WTC11 (cell line): ENCODE results near the gene PDXP. TPM values are rescaled to one million over a fixed set of nuclear protein-coding genes. Genes with fewer than 3 reads are reported as not detected.

Experiments used
- ATAC-seq: fragments of 200-7000 bp; cut with Tn5 transposase; 2 replicates; pipeline ENCODE4 v1.10.0; 2021; ENCODE audit warnings: mild to moderate bottlenecking, moderate library complexity
- CTCF ChIA-PET: fragments of 300-600 bp; sonication (Branson Sonifier 250); formaldehyde crosslinking; loops from one replicate; lab custom pipeline; 2021; ENCODE audit warnings: antibody characterized with exemption; lab: Charles Lee
- POLR2A ChIA-PET: fragments of 350-600 bp; sonication (Branson Sonifier 250); formaldehyde crosslinking; loops from one replicate; lab custom pipeline; 2021; ENCODE audit warnings: antibody characterized with exemption; lab: Charles Lee
- DNase-seq: peaks from one replicate; pipeline ENCODE4 v3.0.0; 2021; ENCODE audit warnings: low spot score
- H3K27ac Mint-ChIP-seq: 2 replicates; pipeline ENCODE4 v1.8.0; 2021; ENCODE audit warnings: mixed read lengths
- H3K27me3 Mint-ChIP-seq: 2 replicates; pipeline ENCODE4 v1.8.0; 2021; ENCODE audit warnings: low read depth, mild to moderate bottlenecking, moderate library complexity, mixed read lengths
- H3K36me3 Mint-ChIP-seq: 2 replicates; pipeline ENCODE4 v1.8.0; 2021; ENCODE audit warnings: mixed read lengths
- H3K4me1 Mint-ChIP-seq: 2 replicates; pipeline ENCODE4 v1.8.0; 2022; ENCODE audit warnings: mixed read lengths
- H3K4me3 Mint-ChIP-seq: 2 replicates; pipeline ENCODE4 v1.8.0; 2021; ENCODE audit warnings: mild to moderate bottlenecking, moderate library complexity, mixed read lengths
- H3K9me3 Mint-ChIP-seq: 2 replicates; pipeline ENCODE4 v1.8.0; 2021; ENCODE audit warnings: mixed read lengths
- FOXP1 ChIP-seq: sonication (generic); formaldehyde crosslinking; IDR thresholded peaks from 2 replicates; pipeline ENCODE4 v1.8.0; 2022; ENCODE audit warnings: missing genetic modification reagents, mild to moderate bottlenecking, moderate library complexity, borderline replicate concordance
- NR3C1 ChIP-seq: sonication (generic); formaldehyde crosslinking; conservative IDR thresholded peaks from 2 replicates; pipeline ENCODE4 v1.8.1; 2023; ENCODE audit warnings: low read depth, mild to moderate bottlenecking, missing genetic modification reagents
- PRRX2 ChIP-seq: fragments of 250-450 bp; sonication (Bioruptor Pico); IDR thresholded peaks from 2 replicates; pipeline ENCODE4 v1.8.0; 2021; ENCODE audit warnings: mild to moderate bottlenecking
- SMAD4 ChIP-seq: sonication (generic); formaldehyde crosslinking; IDR thresholded peaks from 2 replicates; pipeline ENCODE4 v1.8.0; 2022; ENCODE audit warnings: mild to moderate bottlenecking, missing genetic modification reagents
- ZNF219 ChIP-seq: sonication (generic); formaldehyde crosslinking; IDR thresholded peaks from 2 replicates; pipeline ENCODE4 v1.8.0; 2023; ENCODE audit warnings: missing genetic modification reagents, mild to moderate bottlenecking, borderline replicate concordance
- ZNF396 ChIP-seq: fragments of 250-450 bp; sonication (Bioruptor Pico); IDR thresholded peaks from 2 replicates; pipeline ENCODE4 v1.8.0; 2021; ENCODE audit warnings: mild to moderate bottlenecking, moderate library complexity, borderline replicate concordance
- total RNA-seq: library from RNA; stranded (reverse); gene quantifications from 3 replicates; pipeline ENCODE4 v1.2.3, GENCODE V29; 2021
- TF ChIP-seq, protein P1 (sequence below): sonication (generic); formaldehyde crosslinking; IDR thresholded peaks from 2 replicates; pipeline ENCODE4 v1.8.1; 2023; ENCODE audit warnings: mild to moderate bottlenecking, missing genetic modification reagents, moderate library complexity
- TF ChIP-seq, protein P2 (sequence below): fragments of 250-450 bp; sonication (Bioruptor Pico); IDR thresholded peaks from 2 replicates; pipeline ENCODE4 v1.9.0; 2021; ENCODE audit warnings: mild to moderate bottlenecking, borderline replicate concordance
- TF ChIP-seq, protein P3 (sequence below): sonication (generic); formaldehyde crosslinking; IDR thresholded peaks from 2 replicates; pipeline ENCODE4 v1.8.0; 2022; ENCODE audit warnings: mild to moderate bottlenecking, missing genetic modification reagents
- TF ChIP-seq, protein P4 (sequence below): sonication (generic); formaldehyde crosslinking; IDR thresholded peaks from 2 replicates; pipeline ENCODE4 v1.8.1; 2022; ENCODE audit warnings: missing genetic modification reagents, borderline replicate concordance
- TF ChIP-seq, protein P5 (sequence below): fragments of 250-450 bp; sonication (Bioruptor Pico); IDR thresholded peaks from 2 replicates; pipeline ENCODE4 v1.9.0; 2021; ENCODE audit warnings: moderate library complexity, mild to moderate bottlenecking, inconsistent platforms, borderline replicate concordance
- TF ChIP-seq, protein P6 (sequence below): fragments of 250-450 bp; sonication (Bioruptor Pico); conservative IDR thresholded peaks from 2 replicates; pipeline ENCODE4 v1.9.0; 2021; ENCODE audit warnings: mild to moderate bottlenecking

Gene PDXP
- total RNA-seq, 1 experiment from 2014 or later: 36.1 TPM

DNA sequence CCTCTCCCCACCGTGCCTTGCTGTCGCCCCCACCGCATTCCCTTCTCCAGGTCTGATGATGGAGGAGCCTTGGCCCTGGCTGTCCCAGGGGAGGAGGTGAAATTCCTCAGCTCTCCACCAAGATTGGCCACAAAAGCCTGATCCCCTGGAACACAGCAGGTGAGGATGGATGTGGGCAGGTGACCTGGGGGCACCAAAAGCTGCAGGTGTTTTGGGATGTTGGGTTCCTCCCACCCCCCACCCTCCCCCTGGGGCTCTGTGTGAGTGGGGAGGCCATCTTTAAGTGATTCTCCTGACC is 39.0 kb downstream of the PDXP start (continued):
- TF ChIP-seq, protein P1, sequence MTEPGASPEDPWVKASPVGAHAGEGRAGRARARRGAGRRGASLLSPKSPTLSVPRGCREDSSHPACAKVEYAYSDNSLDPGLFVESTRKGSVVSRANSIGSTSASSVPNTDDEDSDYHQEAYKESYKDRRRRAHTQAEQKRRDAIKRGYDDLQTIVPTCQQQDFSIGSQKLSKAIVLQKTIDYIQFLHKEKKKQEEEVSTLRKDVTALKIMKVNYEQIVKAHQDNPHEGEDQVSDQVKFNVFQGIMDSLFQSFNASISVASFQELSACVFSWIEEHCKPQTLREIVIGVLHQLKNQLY (CRISPR knock-in tag): no peak
- TF ChIP-seq FOXP1 (CRISPR knock-in tag): 0 out of 2 replicates have a peak, but pooled peaks have one; percentile 34
- TF ChIP-seq, protein P2, sequence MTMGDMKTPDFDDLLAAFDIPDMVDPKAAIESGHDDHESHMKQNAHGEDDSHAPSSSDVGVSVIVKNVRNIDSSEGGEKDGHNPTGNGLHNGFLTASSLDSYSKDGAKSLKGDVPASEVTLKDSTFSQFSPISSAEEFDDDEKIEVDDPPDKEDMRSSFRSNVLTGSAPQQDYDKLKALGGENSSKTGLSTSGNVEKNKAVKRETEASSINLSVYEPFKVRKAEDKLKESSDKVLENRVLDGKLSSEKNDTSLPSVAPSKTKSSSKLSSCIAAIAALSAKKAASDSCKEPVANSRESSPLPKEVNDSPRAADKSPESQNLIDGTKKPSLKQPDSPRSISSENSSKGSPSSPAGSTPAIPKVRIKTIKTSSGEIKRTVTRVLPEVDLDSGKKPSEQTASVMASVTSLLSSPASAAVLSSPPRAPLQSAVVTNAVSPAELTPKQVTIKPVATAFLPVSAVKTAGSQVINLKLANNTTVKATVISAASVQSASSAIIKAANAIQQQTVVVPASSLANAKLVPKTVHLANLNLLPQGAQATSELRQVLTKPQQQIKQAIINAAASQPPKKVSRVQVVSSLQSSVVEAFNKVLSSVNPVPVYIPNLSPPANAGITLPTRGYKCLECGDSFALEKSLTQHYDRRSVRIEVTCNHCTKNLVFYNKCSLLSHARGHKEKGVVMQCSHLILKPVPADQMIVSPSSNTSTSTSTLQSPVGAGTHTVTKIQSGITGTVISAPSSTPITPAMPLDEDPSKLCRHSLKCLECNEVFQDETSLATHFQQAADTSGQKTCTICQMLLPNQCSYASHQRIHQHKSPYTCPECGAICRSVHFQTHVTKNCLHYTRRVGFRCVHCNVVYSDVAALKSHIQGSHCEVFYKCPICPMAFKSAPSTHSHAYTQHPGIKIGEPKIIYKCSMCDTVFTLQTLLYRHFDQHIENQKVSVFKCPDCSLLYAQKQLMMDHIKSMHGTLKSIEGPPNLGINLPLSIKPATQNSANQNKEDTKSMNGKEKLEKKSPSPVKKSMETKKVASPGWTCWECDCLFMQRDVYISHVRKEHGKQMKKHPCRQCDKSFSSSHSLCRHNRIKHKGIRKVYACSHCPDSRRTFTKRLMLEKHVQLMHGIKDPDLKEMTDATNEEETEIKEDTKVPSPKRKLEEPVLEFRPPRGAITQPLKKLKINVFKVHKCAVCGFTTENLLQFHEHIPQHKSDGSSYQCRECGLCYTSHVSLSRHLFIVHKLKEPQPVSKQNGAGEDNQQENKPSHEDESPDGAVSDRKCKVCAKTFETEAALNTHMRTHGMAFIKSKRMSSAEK (CRISPR knock-in tag): no peak
- TF ChIP-seq NR3C1: no peak
- TF ChIP-seq, protein P3, sequence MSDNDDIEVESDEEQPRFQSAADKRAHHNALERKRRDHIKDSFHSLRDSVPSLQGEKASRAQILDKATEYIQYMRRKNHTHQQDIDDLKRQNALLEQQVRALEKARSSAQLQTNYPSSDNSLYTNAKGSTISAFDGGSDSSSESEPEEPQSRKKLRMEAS: no peak
- no peak for TF ChIP-seq PRRX2

DNA sequence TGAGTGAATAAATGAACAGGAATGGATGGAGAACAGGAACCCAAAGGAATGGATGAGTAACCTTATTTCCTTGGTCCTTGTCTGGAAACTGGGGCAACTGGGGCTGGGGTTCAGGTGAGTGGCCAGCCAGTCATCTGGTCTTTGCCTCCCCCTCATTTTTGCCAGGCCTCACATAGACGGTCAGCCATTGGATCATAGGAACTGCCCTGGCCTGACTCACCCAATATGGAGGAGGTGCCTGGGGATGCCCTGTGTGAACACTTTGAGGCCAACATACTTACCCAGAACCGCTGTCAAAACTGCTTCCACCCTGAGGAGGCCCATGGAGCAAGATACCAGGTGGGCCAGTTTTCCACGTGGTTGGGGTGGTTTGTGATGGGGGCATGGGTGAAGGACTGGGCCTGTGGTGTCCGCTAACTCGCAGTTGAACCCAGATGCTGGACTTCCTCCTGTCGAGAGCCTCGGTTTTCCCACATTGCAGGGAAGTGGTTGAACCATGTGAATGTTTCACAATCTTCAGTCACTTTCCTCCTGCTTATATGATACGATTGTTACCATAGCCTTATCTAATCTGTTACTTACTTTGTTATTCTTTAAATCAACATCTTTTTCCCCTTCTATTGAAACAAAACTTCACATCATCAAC is 42.7 kb downstream of the PDXP start:
- H3K9me3 Mint-ChIP-seq: no peaks in the 10 kb centered on the region

More for the DNA sequence above, 42.7 kb downstream of the PDXP start:
- peaks cover 56% of the 10 kb centered on the region for H3K36me3 Mint-ChIP-seq
- peaks cover 5% of the 10 kb centered on the region for H3K4me1 Mint-ChIP-seq
- POLR2A ChIA-PET: no interaction called here
- no peak overlapping the region for H3K27ac Mint-ChIP-seq
- no peak for DNase-seq
- ATAC-seq: no peak
- no peak for TF ChIP-seq ZNF219 (CRISPR knock-in tag)
- TF ChIP-seq, protein P3: no peak
- TF ChIP-seq, protein P4, sequence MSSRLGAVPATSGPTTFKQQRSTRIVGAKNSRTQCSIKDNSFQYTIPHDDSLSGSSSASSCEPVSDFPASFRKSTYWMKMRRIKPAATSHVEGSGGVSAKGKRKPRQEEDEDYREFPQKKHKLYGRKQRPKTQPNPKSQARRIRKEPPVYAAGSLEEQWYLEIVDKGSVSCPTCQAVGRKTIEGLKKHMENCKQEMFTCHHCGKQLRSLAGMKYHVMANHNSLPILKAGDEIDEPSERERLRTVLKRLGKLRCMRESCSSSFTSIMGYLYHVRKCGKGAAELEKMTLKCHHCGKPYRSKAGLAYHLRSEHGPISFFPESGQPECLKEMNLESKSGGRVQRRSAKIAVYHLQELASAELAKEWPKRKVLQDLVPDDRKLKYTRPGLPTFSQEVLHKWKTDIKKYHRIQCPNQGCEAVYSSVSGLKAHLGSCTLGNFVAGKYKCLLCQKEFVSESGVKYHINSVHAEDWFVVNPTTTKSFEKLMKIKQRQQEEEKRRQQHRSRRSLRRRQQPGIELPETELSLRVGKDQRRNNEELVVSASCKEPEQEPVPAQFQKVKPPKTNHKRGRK: no peak
- no peak for TF ChIP-seq ZNF396
- TF ChIP-seq, protein P5, sequence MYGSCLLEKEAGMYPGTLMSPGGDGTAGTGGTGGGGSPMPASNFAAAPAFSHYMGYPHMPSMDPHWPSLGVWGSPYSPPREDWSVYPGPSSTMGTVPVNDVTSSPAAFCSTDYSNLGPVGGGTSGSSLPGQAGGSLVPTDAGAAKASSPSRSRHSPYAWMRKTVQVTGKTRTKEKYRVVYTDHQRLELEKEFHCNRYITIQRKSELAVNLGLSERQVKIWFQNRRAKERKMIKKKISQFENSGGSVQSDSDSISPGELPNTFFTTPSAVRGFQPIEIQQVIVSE (CRISPR knock-in tag): no peak
- TF ChIP-seq, protein P6, sequence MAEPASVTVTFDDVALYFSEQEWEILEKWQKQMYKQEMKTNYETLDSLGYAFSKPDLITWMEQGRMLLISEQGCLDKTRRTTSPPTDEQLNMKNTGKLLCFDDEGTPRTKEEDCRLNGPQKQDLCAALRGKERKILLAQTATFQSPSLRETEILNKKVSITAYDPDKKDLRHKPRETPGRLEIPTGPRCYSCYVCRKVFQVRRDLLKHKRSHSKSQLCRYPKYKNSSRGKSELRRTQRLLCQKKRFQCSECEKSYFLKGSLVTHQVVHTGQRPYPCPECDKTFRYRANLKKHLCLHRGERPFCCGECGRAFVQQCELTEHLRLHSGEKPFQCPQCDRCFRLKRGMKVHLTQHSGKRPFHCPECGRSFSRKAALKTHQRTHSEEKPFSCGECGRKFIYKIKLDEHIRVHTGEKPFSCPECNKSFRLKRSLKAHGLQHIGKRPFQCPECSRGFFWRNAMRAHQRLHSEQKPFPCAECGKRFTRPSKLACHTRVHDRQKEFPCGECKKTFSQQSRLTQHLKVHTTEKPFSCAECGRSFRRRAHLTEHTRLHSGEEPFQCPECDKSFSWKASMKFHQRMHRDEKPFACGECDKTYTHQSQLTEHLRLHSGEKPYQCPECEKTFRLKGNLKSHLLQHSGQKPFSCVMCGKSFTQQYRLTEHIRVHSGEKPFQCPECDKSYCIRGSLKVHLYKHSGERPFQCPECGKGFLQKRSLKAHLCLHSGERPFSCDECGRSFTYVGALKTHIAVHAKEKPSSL (CRISPR knock-in tag): no peak
- TF ChIP-seq SMAD4 (CRISPR knock-in tag): no peak
- TF ChIP-seq, all 79 proteins: peak for 0
- Mint-ChIP-seq H3K4me3 (no peak overlapping the region), H3K27me3 (no peaks in the 10 kb centered on the region)
- CTCF ChIA-PET: no interaction called here
